DMS114 treated with DMSO at 0.1 percent for 48 hours (cell line): Measurements from ENCODE around the gene KSR2.

Experiments used
- DNase-seq: peaks from one replicate; lab custom pipeline; 2025; ENCODE audit not compliant: unreplicated experiment; lab: John Stamatoyannopoulos, UW

The KSR2 gene

DNA sequence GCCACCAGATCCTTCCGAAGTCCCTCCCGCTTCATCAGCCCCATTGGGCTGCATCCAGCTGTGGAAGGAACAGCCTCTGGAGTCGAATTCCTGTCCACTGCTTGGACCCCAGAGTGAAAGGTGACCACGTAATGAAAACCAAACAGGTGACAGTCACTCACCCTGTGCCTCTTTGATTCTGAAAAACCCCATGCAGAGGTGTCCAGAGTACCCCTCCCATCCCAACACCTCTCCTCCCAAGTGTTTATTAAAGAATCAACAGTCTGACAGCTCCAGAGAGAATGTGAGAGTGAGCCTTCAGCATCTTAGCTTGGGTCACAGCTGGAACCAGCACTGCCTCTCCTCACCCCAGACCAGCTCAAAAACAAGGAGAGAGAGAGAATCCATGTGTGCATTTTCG is 428.8 kb downstream of the KSR2 start:
- DNase-seq, result no peak

DNA sequence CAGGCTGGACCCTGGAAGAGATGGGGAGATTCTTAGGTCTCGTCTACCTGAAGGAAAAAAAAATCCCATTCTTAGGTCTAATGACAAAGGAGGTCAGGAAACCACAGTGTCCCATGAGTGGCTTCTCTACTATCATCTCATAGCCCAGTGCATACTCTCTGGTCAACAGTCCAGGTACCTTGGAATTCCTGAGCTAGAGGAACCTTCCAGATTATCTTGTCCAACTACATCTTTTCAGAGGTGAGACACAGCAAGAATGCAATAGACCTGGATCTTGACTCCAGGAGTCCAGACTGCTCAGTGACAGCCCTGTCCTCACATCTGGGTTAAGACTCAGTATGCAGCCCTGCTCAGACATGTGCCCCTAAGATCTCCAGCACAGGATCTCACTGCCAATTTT is 429.9 kb downstream of the KSR2 start:
- no peak for DNase-seq

DNA sequence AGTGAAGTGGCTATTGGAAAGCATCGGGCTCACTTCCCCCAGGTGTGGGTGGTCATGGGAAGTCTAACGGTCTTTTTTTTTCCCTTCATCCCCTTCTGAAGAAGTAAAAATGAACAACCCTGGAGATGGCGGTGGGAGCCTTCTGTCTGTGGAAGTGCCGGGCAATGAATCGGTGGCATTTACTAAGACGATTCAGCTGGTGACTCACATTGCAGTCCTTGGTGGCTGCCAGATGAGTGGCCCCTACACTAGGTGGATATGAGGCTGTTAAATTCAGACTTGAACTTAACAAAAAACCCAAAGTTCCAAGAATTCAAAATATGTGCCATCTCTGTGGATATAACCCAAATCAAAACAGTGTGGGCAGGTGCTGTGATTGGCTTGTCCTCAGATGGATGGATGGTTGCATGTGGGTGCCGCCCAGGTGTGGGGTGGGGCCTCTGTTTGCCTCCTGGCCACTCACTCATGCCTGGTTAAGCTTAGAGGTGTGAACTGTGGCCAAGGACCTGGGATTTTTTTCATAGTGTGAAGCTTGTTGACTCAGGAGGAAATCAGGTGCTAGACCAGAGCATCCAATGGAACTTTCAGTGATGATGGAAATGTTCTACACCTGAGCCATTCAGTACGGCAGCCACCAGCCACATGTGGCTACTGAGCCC is 430.6 kb downstream of the KSR2 start:
- no peak for DNase-seq

DNA sequence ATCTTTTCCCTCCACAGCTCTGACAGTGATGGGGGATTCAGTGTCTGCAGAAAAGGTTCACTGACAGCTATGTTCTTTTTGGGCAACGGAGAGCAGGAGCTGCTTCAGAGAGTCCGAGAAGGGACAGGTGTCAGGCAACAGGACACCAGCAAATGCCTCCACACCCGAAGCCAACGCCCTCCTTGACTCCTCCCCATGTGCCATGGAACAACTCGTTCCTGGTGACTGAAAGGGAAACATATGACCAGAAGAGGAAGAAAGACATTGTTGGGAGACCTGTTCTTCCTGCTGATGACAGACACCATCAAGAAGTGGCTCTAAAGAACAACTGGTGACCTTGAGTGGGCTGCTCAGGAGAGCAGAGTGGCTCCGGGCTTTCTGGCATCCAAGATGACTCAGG is 435.1 kb downstream of the KSR2 start:
- DNase-seq, result no peak

DNA sequence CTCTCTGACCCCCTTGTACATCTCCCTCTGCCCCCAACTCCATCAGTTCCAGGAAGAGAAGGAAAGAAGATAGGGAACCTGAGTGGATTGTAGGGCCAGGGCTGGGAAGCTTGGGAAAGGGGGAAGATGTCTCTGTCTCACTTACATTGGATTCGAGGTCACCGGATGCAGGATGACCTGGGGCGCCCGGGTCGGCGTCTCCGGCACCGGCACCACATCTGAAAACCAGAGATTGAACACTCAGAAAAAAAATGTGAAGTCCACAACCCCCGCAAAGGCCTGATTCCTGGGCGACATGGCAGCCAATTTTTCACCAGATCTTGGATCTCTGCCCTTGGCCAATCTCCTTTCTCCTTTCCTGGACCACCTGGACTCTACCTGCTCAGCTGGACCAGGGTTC is 438.0 kb downstream of the KSR2 start:
- no peak for DNase-seq

DNA sequence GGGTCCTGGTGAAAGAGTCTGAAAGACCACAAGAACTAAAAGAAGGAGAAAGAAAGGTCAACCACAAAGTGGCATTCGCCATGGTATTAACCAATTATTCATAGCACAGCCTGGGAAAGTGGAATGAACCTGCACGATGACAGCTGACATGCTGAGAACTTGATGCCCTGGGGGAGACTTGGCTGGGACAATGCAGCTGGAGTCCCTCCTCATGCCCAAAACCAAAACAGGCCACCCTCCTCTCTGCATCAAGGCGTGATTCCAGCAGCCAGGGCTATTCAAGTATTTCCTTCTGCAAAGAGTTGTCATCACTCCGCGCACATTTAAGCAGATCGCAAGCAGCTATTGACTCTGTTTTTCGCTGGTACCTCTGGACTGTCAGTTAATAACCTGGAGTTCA is 440.3 kb downstream of the KSR2 start:
- DNase-seq, result no peak

DNA sequence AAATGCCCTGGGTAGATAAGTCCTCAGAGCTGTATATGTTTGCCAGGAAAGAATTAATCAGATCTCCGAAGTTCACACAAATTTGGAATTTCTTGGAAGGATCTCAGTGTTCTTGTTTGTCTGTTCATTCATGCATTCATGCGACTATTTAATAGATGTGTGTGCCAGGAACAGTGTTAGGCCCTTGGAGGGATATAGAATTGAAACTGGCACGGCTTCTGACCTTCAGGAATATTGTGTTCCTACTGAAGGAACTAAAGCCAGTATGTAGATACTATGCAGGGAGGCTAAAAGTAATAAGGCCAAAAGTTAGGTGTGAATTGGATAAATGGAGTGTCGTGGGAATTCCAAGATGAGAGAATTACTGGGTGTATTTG is 441.3 kb downstream of the KSR2 start:
- no peak for DNase-seq

DNA sequence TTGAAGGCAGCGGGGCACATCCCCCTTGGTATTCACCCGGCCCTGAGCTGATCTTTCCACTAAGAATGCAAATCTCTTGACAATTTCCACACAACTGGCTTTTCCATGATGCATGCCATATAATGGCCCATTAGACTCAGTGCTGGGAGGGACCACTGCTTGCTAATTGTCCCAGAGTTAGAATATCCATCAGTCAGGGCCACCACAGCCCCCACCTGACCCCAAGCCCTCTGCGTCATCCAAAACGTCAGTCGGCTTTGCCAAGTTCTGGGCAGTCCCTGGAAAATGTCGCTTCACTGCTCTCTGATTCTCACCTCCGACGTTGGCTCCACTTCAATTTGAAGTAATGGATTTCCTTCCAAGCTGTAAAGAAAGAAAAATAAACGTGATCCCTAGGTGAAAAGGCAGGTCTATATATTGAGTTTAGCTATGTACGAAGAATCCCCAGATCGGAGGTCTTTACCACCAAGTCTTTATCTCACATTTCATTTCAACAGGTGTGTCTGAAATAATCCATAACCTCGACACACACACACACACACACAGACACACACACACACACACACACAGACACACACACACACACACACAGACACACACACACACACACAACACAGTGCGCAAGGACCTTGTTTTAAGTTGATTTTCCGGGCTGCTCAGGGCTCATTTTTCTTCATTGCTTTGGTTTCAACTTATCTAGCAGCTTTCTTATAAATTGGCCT is 441.9 kb downstream of the KSR2 start:
- DNase-seq, result no peak

DNA sequence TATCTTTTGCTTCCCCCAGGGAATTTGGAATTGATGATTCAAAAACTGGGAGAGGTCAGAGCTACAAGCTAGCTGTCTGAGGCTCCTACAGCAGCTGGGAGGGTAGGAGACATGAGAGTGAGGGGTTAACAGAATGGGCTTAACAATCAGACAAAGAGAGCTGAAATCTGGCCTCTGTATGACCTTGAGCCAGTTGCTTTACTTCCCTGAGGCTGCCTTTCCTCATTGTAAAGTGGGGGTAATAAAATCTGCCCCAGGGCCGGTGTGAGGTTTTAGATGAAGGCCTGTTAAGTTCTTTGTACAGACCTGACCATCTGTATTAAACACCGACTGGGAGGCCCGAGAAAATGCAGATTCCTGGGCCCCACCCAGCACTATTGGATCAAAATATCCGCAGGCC is 443.0 kb downstream of the KSR2 start:
- no peak for DNase-seq

DNA sequence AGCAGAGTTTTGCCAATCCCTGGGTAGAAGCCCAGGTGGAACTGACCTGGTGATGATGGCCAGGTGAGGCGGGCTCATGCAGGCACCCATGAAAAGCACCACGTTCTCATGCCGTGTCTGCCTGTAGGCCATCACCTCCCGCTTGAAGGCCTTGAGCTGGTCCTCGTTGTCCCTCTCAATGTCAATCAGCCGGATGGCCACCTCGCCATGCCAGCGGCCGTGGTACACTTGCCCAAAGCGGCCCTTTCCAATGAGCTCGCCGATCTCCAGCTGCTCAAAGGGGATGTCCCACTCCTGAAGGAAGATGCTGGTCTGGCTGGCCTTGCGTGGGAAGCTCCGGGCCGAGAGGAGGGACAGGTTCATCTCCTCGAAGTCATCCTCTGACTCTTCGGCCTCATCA is 444.0 kb downstream of the KSR2 start:
- no peak for DNase-seq

DNA sequence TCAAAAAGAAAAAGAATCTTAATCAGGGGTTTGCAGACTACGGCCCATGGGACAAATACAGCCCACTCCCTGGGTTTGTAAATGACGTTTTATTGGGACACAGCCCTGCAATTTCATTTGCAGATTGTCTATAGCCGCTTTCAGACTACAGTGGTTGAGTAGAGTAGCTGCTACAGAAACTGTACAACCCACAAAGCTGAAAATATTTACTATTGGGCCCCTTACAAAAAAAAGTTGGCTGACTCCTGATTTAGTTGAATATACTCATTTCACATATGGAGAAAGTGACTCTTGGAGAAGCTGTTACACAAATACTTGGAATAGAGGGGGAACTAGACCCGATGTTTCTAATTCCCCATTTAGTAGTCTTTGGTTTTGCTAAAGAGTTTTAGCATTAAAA is 444.8 kb downstream of the KSR2 start:
- no peak for DNase-seq

DNA sequence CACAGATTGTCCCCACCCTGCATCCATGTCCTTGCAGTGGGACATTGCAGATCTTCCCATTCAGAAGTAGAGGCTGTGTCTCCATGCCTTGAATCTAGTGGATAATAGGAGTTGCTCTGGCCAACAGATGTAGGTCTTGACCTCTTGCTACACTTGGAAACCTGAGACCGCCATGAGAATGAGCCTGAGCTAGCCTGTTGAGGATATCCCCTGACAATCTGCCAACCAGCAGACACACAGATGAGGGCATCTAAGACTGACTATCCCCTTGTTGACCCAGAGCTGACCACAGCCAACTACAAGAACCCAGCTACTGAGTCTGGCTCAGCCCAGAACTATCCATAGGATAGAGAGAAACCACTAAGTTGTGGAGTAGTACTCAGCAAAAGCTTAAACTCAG is 446.2 kb downstream of the KSR2 start:
- no peak for DNase-seq

DNA sequence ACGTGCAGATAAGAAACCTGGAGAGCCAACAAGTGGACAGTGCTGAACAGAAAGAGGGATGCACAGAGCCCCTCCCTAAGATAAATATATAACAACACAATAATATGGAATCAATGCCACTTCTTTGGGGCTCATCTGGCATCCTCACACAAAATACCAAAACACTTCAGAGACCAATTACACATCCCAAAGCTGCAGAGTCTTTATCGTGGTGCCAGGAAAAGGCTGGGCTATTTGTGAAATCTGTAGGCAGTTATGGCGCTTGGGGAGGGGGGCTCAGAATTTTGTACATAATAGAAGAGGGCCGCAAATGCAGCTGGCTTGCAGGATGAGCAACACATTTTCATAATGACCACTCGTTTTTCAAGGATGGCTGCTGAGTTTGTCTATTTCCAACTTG is 446.9 kb downstream of the KSR2 start:
- DNase-seq, result no peak

DNA sequence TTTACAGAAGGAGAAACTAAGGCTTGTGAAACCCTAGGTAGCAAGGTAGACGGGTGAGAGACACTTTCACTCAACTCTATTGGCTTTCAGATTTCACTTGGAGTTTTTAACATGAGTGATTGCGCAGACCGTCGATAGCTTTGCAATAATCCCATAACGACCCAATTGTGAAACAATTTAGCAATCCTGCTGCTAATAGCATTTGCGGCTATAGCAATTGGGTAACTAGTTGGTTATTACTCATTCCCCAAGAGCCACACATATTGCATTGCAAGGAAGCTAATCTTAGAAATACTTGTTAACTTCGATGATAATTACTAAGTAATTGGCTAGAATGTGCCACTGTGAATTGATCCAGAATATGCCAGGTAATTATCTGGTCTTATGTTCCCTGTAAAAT is 447.4 kb downstream of the KSR2 start:
- DNase-seq, result no peak

DNA sequence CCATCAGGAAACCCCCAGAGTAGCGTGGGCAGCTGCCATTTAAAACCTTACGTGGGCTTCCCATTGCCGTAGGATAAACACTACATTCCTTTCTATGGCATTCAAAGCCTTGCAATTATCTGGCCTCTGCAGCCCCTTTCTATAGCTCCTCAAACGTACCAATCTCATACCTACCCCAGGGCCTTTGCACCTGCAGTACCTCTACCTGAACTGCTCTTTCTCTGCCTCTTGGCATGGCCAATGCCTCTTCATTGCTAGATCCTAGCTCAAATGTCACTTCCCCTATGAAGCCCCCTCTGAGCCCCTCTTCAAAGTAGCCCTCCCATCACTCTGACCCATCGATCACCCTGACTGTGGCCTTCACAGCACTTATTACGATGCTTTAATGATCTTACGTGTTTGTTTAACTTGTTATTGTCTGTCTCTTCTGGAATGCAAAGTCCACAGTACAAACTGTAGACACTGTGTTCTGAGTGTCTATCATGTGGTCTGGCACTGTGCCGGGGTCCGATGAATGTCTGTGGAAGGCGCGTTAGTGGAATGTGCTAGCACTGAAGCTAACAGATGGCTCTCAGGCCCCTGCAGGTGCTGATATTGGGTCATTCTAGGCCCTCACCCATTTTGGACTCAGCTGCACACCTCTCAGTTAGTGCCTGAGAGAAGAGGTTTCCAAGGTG is 450.1 kb downstream of the KSR2 start:
- DNase-seq, result no peak

DNA sequence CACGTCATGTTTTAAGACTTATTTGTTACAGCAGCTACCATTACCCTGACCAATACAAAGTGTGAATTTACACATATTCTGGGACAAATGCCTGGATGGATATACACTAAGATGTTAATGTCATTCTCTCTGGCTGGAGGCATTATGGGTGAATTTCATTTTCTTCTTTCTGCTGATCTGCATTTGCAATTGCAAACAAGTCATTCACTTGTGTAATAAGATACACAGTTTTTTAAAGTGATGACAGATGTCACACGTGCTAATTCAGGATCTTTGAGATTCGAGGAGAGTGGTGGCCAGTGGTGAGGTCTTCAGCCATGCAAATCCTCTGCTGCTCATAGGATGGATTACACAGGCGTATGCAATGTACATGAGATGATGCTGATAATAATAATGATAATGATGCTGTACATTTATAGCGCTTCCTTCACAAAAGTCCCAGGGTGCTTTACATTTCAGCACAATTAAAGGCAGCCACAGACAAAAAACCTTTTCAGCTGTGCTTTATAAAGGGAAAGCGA is 451.5 kb downstream of the KSR2 start:
- no peak for DNase-seq

DNA sequence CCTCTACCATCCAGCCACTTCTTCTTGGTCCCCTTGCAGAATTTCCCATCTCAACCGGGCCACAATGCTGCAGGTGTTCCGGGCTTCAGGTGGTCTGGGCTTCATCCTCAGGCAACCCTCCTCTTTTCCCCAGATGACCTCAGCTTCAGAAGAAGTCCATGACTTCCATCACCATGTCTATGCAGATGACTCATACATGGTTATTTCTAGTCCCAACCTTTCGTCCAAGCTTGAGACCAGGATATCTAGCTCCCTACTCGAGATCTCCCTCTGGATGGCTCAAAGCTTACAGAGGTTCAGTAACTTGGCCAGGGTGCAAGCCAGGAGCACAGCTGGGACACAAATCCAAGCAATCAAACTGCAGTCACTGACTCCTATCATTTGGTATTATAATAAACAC is 452.8 kb downstream of the KSR2 start:
- DNase-seq, result no peak

DNA sequence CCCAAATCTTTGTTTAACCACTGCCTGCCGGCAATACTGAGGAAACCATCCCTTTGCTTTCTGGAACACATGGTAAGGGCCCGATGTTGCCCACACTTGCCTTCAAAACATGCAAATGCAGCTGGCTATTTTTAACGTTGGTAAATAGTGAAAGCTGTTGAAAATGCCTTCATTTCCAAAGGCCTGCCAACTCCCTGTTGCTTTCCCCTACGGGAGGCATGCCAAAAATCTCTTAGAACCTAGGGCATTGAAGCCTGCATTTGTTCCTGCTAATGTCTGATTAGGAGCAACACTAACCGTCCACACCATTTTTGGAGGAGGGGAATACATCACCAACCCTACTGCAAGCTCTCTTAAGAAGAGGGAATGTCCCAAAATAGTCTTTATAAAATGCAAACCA is 454.8 kb downstream of the KSR2 start:
- no peak for DNase-seq

DNA sequence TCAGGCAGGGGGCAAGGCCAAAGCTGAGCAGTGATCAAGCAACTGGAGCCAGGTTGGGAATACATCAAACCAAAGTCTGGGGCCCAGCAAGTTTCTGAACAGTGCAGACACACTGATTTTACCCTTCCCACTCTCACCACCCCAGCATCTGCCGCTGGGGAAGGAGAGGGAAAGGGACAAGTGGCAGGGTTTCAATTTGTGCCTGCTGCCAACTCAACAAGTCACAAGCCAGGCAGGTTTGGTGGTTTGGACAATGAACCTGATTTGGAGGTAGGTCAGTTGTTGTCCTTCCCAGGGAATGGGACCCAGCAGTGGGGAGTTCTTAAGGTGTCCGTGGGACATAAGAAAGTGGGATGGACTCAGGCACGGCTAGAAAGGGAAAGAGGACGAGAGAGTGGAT is 455.4 kb downstream of the KSR2 start:
- no peak for DNase-seq

DNA sequence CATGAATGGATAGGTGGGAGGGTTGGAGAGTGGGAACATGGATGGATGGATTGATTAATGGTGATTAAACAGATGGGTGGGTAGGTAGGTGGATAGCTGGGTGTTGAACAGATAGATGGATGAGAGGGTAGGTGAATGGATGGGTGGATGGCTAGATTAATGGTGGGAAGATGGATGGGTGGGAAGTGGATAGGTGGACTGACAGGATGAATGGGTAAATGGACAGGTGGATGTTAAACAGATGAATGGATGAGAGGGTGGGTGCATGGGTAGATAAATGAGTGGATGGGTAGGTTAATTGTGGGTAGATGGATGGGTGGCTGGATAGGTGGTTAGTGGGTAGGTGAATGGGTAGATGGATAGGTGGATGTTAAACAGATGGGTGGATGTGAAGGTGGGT is 460.3 kb downstream of the KSR2 start:
- DNase-seq, result no peak

DNA sequence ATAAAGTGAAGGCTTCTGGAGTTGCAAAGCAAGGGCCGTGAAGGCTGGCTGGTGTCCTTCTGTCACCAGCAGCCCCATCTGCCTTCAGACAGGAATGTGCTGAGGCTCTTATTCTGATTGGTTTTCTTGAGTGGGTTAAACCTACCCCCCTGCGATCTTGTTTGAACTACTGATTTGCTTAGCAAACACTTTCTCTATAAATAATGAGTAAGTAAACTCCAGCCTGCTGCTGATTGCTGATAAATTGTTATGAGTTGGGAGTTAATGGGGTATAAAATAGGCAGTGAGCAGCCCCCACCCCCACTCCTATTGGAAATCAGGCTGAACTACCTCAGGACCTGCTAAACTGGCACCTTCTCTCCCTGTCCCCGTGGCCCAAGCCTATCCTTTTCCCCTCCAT is 461.2 kb downstream of the KSR2 start:
- DNase-seq, result no peak

DNA sequence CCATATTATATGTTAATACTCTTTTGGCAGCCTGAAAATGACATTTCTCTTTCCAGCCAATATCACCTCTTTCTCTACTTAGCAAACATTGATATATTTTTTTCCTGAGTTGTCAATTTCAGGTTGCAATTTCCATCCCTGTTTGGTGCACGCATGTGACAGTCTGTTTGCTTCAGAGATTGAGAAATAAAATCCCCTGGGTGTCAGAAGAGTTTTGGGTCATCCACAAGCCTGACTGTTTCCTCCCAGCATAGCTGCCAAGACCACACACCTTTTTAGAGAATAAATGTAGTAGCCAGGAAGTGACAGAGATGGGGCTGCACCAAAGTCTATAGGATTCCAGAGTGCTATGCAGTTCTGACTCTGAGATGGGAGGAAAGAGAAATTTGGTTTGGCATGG is 462.5 kb downstream of the KSR2 start:
- no peak for DNase-seq
